Prostate gland (tissue), 2 donors: ENCODE results near the gene CCR1. TPM values are rescaled to one million over a fixed set of nuclear protein-coding genes. Genes with fewer than 3 reads are reported as not detected.

Experiments used
- DNase-seq: peaks from one replicate; pipeline ENCODE4 v3.0.0-alpha.2; 2019; ENCODE audit warnings: low spot score
- H3K27ac ChIP-seq, 2 donors: fragments of 200-600 bp; sonication (generic); 2 replicates each; pipeline ENCODE4 v1.5.1; 2017 to 2019
- H3K27me3 ChIP-seq: fragments of 200-600 bp; sonication (generic); replicated peaks from 2 replicates; pipeline ENCODE4 v1.5.1; 2019; ENCODE audit not compliant: insufficient read depth
- H3K36me3 ChIP-seq, 2 donors: fragments of 200-600 bp; sonication (generic); 1 replicate in 1 of 2; 2 replicates in 1 of 2; pipeline versions ENCODE4 v1.5.1 to v1.8.1; 2017 to 2019
- H3K4me1 ChIP-seq: fragments of 200-600 bp; sonication (generic); replicated peaks from 2 replicates; pipeline ENCODE4 v1.5.1; 2019
- H3K4me3 ChIP-seq, 2 donors: fragments of 200-600 bp; sonication (generic); 2 replicates each; pipeline ENCODE4 v1.5.1; 2017 to 2019
- H3K9me3 ChIP-seq: fragments of 200-600 bp; sonication (generic); 2 replicates; pipeline ENCODE4 v1.5.1; 2017
- POLR2A ChIP-seq: fragments of 450-650 bp; IDR thresholded peaks from one replicate; pipeline ENCODE4 v1.6.1; 2016; ENCODE audit warnings: antibody characterized with exemption, mild to moderate bottlenecking
- POLR2AphosphoS5 ChIP-seq: sonication (generic); formaldehyde crosslinking; IDR thresholded peaks from one replicate; pipeline ENCODE4 v1.6.1; 2017; ENCODE audit warnings: antibody characterized with exemption
- WGBS: methylation state at CpG from one replicate; pipeline ENCODE4 v1.1.5; 2018; 5-methylcytosine and 5-hydroxymethylcytosine counted together
- intact Hi-C: fragments of 100-400 bp; cut with DNase I; formaldehyde crosslinking; loops from one replicate; pipeline ENCODE4 v1.14.2; 2022
- total RNA-seq, 2 donors: library from RNA; depleted of rRNA; stranded (reverse); fragments of >200 nt; gene quantifications; one replicate each; pipeline ENCODE4 v1.1.0, GENCODE V29; 2016
- TF ChIP-seq, protein P1 (sequence below), 4 experiments: fragments of 200-600 bp in 2 of 4; fragments of 450-650 bp in 2 of 4; sonication (generic) in 2 of 4; IDR thresholded peaks; 1 replicate in 3 of 4; 2 replicates in 1 of 4; pipeline ENCODE4 v1.5.1; 2016 to 2019; ENCODE audit warnings: antibody characterized with exemption in 4 of 4, mild to moderate bottlenecking in 2 of 4, moderate library complexity in 2 of 4

Gene CCR1
- total RNA-seq, 2 donors from 2014 or later = 0.46 to 2.5 TPM

GRCh38 chr3:46239952-46240351 lies 31.8 kb upstream of the CCR1 start:
- H3K4me3 ChIP-seq = no peak overlapping the region
- TF ChIP-seq POLR2A = no peak
- no peak for TF ChIP-seq POLR2AphosphoS5
- TF ChIP-seq, protein P1, sequence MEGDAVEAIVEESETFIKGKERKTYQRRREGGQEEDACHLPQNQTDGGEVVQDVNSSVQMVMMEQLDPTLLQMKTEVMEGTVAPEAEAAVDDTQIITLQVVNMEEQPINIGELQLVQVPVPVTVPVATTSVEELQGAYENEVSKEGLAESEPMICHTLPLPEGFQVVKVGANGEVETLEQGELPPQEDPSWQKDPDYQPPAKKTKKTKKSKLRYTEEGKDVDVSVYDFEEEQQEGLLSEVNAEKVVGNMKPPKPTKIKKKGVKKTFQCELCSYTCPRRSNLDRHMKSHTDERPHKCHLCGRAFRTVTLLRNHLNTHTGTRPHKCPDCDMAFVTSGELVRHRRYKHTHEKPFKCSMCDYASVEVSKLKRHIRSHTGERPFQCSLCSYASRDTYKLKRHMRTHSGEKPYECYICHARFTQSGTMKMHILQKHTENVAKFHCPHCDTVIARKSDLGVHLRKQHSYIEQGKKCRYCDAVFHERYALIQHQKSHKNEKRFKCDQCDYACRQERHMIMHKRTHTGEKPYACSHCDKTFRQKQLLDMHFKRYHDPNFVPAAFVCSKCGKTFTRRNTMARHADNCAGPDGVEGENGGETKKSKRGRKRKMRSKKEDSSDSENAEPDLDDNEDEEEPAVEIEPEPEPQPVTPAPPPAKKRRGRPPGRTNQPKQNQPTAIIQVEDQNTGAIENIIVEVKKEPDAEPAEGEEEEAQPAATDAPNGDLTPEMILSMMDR (IDR thresholded peaks at IDR 0.05) = no peak
- H3K4me1 ChIP-seq = no peaks in the 10 kb centered on the region
- no peaks in the 10 kb centered on the region for H3K36me3 ChIP-seq
- H3K9me3 ChIP-seq = no peaks in the 10 kb centered on the region
- no peak overlapping the region for H3K27ac ChIP-seq
- no peak for DNase-seq
- WGBS = 40% methylated on average over 2 of the region's 2 CpGs
- H3K27me3 ChIP-seq = no peaks in the 10 kb centered on the region
- intact Hi-C loops = no loop called here

DNA sequence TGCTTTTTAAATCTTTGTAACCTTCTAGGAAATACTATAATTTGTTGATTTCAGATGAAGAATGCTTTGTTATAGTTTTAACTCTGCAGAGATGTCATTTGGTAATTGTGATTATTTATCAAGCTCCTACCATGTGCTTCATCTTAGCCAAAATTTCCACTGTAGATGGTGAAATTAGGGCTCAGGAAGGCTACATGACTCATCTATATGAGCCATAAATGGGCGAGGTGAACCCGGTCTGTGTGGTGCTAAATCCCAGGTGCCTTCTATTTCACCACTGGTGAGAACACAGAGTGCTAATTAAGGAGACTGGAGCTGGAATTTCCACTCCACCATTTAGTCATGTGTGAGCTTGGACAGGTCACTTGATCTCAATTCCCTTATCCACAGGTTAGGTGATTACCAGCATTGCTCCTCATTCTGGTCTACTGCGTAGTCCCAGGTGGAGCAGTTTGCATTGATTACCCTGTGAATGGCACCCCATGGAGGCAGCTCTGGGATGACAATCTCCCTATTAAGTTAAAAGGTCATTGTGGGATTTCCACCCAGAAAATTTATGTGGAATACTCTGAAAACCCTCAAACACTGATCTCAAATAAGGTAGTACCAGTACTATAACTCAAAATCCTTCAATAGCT lies 31.3 kb upstream of the CCR1 start:
- no peak overlapping the region for H3K4me3 ChIP-seq
- no peak for DNase-seq
- 88% methylated on average over 3 of the region's 3 CpGs for WGBS
- no peaks in the 10 kb centered on the region for H3K36me3 ChIP-seq
- no peaks in the 10 kb centered on the region for H3K4me1 ChIP-seq
- no peak for TF ChIP-seq POLR2A
- H3K27me3 ChIP-seq = no peaks in the 10 kb centered on the region
- H3K27ac ChIP-seq = no peak overlapping the region
- intact Hi-C loops = no loop called here
- H3K9me3 ChIP-seq = no peaks in the 10 kb centered on the region

DNA sequence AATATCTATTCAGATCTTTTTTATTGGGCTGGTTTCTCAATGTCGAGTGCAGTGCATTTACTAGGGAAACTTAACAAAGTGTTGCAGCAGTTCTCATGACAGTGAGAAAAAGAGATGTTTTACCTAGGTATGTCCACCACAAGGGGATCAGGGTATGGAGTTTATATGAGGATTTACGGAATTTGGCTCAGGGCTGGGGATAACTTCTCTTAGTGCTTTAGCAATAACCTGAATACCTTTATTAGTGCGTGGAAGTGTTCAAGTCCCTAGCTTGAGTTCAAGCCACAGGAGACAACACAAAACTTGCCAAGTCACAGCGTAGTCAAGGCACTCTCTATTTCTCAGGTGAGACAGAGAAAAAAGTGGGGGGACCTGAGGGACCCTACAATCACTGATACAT lies 30.3 kb upstream of the CCR1 start:
- H3K27ac ChIP-seq = no peak overlapping the region
- H3K9me3 ChIP-seq = no peaks in the 10 kb centered on the region
- no peaks in the 10 kb centered on the region for H3K27me3 ChIP-seq
- 52% methylated on average over 4 of the region's 4 CpGs for whole genome bisulfite sequencing
- intact Hi-C loops = no loop called here
- H3K36me3 ChIP-seq = no peaks in the 10 kb centered on the region
- H3K4me3 ChIP-seq = no peak overlapping the region
- no peaks in the 10 kb centered on the region for H3K4me1 ChIP-seq
- TF ChIP-seq POLR2AphosphoS5 = no peak
- TF ChIP-seq, protein P1 (IDR thresholded peaks at IDR 0.05) = no peak
- no peak for DNase-seq

GRCh38 chr3:46236294-46237054 lies 28.4 kb upstream of the CCR1 start:
- WGBS = 72% methylated on average over 5 of the region's 5 CpGs
- H3K27ac ChIP-seq = no peak overlapping the region
- intact Hi-C loops = no loop called here
- no peaks in the 10 kb centered on the region for H3K36me3 ChIP-seq
- DNase-seq = no peak
- no peak overlapping the region for H3K4me3 ChIP-seq
- no peaks in the 10 kb centered on the region for H3K27me3 ChIP-seq
- H3K4me1 ChIP-seq = no peaks in the 10 kb centered on the region
- TF ChIP-seq POLR2A (no peak), POLR2AphosphoS5 (no peak)
- TF ChIP-seq, protein P1 (IDR thresholded peaks at IDR 0.05) = no peak
- H3K9me3 ChIP-seq = no peaks in the 10 kb centered on the region

DNA sequence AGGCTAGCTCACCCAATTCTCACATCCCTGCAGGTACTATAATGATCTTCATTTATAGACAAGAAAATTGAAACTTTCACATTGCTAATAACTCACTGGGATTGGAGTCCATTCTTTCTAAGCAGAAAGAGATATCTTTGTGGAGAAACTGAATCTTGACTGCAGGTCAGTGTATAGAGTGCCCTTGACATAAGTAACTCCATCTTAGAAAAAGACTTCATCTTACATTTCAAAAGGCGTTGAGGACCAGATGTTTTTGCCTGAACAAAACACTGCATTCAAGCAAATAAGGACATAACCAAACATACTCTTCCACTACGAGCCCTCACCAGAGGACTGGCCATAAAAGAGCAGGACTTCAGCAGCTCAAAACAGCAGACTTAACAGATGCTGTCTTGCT lies 27.3 kb upstream of the CCR1 start:
- H3K4me3 ChIP-seq = no peak overlapping the region
- intact Hi-C loops = no loop called here
- no peaks in the 10 kb centered on the region for H3K36me3 ChIP-seq
- H3K4me1 ChIP-seq = no peaks in the 10 kb centered on the region
- DNase-seq = no peak
- H3K27me3 ChIP-seq = no peaks in the 10 kb centered on the region
- H3K27ac ChIP-seq = no peak overlapping the region
- no peaks in the 10 kb centered on the region for H3K9me3 ChIP-seq
- TF ChIP-seq POLR2AphosphoS5 (no peak), POLR2A (no peak)
- TF ChIP-seq, protein P1 (IDR thresholded peaks at IDR 0.05) = no peak
- WGBS = 83% methylated on average over 2 of the region's 2 CpGs
